IMR-90 (cell line): Measurements from ENCODE around the gene CCDC33. TPM values are rescaled to one million over a fixed set of nuclear protein-coding genes. Genes with fewer than 3 reads are reported as not detected.
A peak's percentile ranks its signal among the peaks of the same experiment; 100 is the strongest.

Experiments used
- ATAC-seq: fragments of 200-7000 bp; cut with Tn5 transposase; 2 replicates; pipeline ENCODE4 v1.9.1; 2020; ENCODE audit warnings: low read depth, mild to moderate bottlenecking, moderate library complexity
- BruUV-seq: library from RNA; stranded (reverse); fragments of 400-500 nt; replicated peaks from 2 replicates; lab custom pipeline; 2021; lab: Mats Ljungman, UMichigan
- CTCF ChIA-PET: fragments of 300-600 bp; formaldehyde crosslinking; extraction: SDS; loops from one replicate; lab custom pipeline; 2021; ENCODE audit warnings: antibody characterized with exemption; lab: Yijun Ruan, JAX
- POLR2A ChIA-PET: fragments of 300-600 bp; sonication (Branson Sonifier 250); formaldehyde crosslinking; loops from one replicate; lab custom pipeline; 2022; ENCODE audit warnings: antibody characterized with exemption; ENCODE audit not compliant: unreplicated experiment; lab: Charles Lee
- DNase-seq: peaks from one replicate; pipeline ENCODE4 v3.0.0; 2013
- H2AFZ ChIP-seq: replicated peaks from 2 replicates; pipeline ENCODE3; 2013; ENCODE audit warnings: low read length, mild to moderate bottlenecking; ENCODE audit not compliant: poor library complexity
- H2AK5ac ChIP-seq: 2 replicates; pipeline ENCODE4 v1.6.1; 2013; ENCODE audit warnings: low read depth, low read length, inconsistent platforms
- H2AK9ac ChIP-seq: replicated peaks from 2 replicates; pipeline ENCODE3; 2013; ENCODE audit warnings: mild to moderate bottlenecking, low read depth, low read length, moderate library complexity; ENCODE audit not compliant: poor library complexity
- H2BK120ac ChIP-seq: 2 replicates; pipeline ENCODE4 v1.6.1; 2013; ENCODE audit warnings: low read depth, low read length, inconsistent platforms
- H2BK15ac ChIP-seq: 3 replicates; pipeline ENCODE4 v1.6.1; 2013; ENCODE audit warnings: low read depth, low read length, inconsistent platforms
- H2BK20ac ChIP-seq: 2 replicates; pipeline ENCODE4 v1.6.1; 2013; ENCODE audit warnings: low read depth, mild to moderate bottlenecking, inconsistent platforms, low read length, moderate library complexity
- H2BK5ac ChIP-seq: 2 replicates; pipeline ENCODE4 v1.6.1; 2013; ENCODE audit warnings: mild to moderate bottlenecking, low read depth, low read length, inconsistent platforms; ENCODE audit not compliant: poor library complexity, severe bottlenecking
- H3K14ac ChIP-seq: replicated peaks from 2 replicates; pipeline ENCODE4 v1.6.1; 2013; ENCODE audit warnings: low read depth, low read length, inconsistent platforms
- H3K18ac ChIP-seq: 2 replicates; pipeline ENCODE4 v1.6.1; 2013; ENCODE audit warnings: low read depth, low read length, control low read depth
- H3K23ac ChIP-seq: 2 replicates; pipeline ENCODE4 v1.6.1; 2013; ENCODE audit warnings: low read depth, low read length, inconsistent platforms
- H3K27ac ChIP-seq: 2 replicates; pipeline ENCODE4 v1.5.1; 2013; ENCODE audit warnings: mild to moderate bottlenecking, control low read depth, low read length; ENCODE audit not compliant: insufficient read depth
- H3K27me3 ChIP-seq: 2 replicates; pipeline ENCODE4 v1.6.1; 2013; ENCODE audit warnings: low read length; ENCODE audit not compliant: control insufficient read depth, insufficient read depth
- H3K36me3 ChIP-seq: 2 replicates; pipeline ENCODE4 v1.6.1; 2013; ENCODE audit warnings: low read length, mixed read lengths; ENCODE audit not compliant: control insufficient read depth, insufficient read depth
- H3K4ac ChIP-seq: 2 replicates; pipeline ENCODE4 v1.6.1; 2013; ENCODE audit warnings: low read depth, low read length, inconsistent platforms
- H3K4me1 ChIP-seq: 2 replicates; pipeline ENCODE4 v1.6.1; 2013; ENCODE audit warnings: low read length, mixed read lengths; ENCODE audit not compliant: control insufficient read depth, insufficient read depth
- H3K4me2 ChIP-seq: 2 replicates; pipeline ENCODE4 v1.6.1; 2013; ENCODE audit warnings: low read depth, mild to moderate bottlenecking, control low read depth, low read length, moderate library complexity
- H3K4me3 ChIP-seq: 2 replicates; pipeline ENCODE4 v1.5.1; 2013; ENCODE audit warnings: low read depth, mild to moderate bottlenecking, control low read depth, low read length, moderate library complexity; ENCODE audit not compliant: insufficient read depth
- H3K56ac ChIP-seq: 2 replicates; pipeline ENCODE4 v1.6.1; 2013; ENCODE audit warnings: low read length, inconsistent platforms; ENCODE audit not compliant: insufficient read depth; ENCODE audit errors: extremely low read depth
- H3K79me1 ChIP-seq, 2 experiments: 2 replicates each; pipeline ENCODE4 v1.6.1; 2013; ENCODE audit warnings: low read length in 2 of 2, inconsistent platforms in 1 of 2, low read depth in 1 of 2
- H3K9ac ChIP-seq: 2 replicates; pipeline ENCODE4 v1.6.1; 2013; ENCODE audit warnings: low read depth, low read length, control low read depth
- H3K9me1 ChIP-seq: 2 replicates; pipeline ENCODE4 v1.6.1; 2013; ENCODE audit warnings: low read length, inconsistent platforms; ENCODE audit not compliant: insufficient read depth
- H3K9me3 ChIP-seq: 2 replicates; pipeline ENCODE4 v1.6.1; 2013; ENCODE audit warnings: low read length; ENCODE audit not compliant: control insufficient read depth, insufficient read depth
- H4K20me1 ChIP-seq: 2 replicates; pipeline ENCODE4 v1.6.1; 2013; ENCODE audit warnings: low read length, inconsistent platforms; ENCODE audit not compliant: insufficient read depth
- H4K5ac ChIP-seq: 2 replicates; pipeline ENCODE4 v1.6.1; 2013; ENCODE audit warnings: mild to moderate bottlenecking, low read depth, low read length, control low read depth
- H4K8ac ChIP-seq, 2 experiments: 2 replicates each; pipeline ENCODE4 v1.6.1; 2013; ENCODE audit warnings: low read depth in 2 of 2, low read length in 2 of 2, control low read depth in 1 of 2, inconsistent platforms in 1 of 2
- H4K91ac ChIP-seq: 2 replicates; pipeline ENCODE4 v1.6.1; 2013; ENCODE audit warnings: low read depth, low read length, inconsistent platforms; ENCODE audit not compliant: insufficient read depth
- BHLHE40 ChIP-seq: fragments of 150-350 bp; IDR thresholded peaks from 2 replicates; pipeline ENCODE4 v1.6.1; 2016; ENCODE audit warnings: mild to moderate bottlenecking, low read depth, low read length
- CEBPB ChIP-seq: IDR thresholded peaks from 2 replicates; pipeline ENCODE4 v1.6.1; 2012; ENCODE audit warnings: low read depth, low read length, improper control_type of control experiment
- CHD1 ChIP-seq: IDR thresholded peaks from 2 replicates; pipeline ENCODE4 v1.6.1; 2012; ENCODE audit warnings: low read depth, low read length, improper control_type of control experiment
- CTCF ChIP-seq: conservative IDR thresholded peaks from 2 replicates; pipeline ENCODE4 v1.5.1; 2012; ENCODE audit warnings: mild to moderate bottlenecking, low read depth, low read length, improper control_type of control experiment
- FOS ChIP-seq: fragments of 150-350 bp; IDR thresholded peaks from 2 replicates; pipeline ENCODE4 v1.6.1; 2016; ENCODE audit warnings: low read depth, low read length
- MAFK ChIP-seq: IDR thresholded peaks from 2 replicates; pipeline ENCODE4 v1.6.1; 2012; ENCODE audit warnings: low read depth, low read length, improper control_type of control experiment
- MAZ ChIP-seq: IDR thresholded peaks from 2 replicates; pipeline ENCODE4 v1.6.1; 2012; ENCODE audit warnings: low read depth, mild to moderate bottlenecking, low read length, improper control_type of control experiment, moderate library complexity, borderline replicate concordance
- MXI1 ChIP-seq: IDR thresholded peaks from 2 replicates; pipeline ENCODE4 v1.6.1; 2012; ENCODE audit warnings: low read depth, mild to moderate bottlenecking, low read length, moderate library complexity, borderline replicate concordance
- NFE2L2 ChIP-seq: fragments of 150-350 bp; IDR thresholded peaks from 2 replicates; pipeline ENCODE4 v1.6.1; 2016; ENCODE audit warnings: low read depth, mild to moderate bottlenecking, low read length
- POLR2A ChIP-seq: IDR thresholded peaks from 2 replicates; pipeline ENCODE4 v1.6.1; 2012; ENCODE audit warnings: mild to moderate bottlenecking, low read depth, low read length
- RAD21 ChIP-seq: IDR thresholded peaks from 2 replicates; pipeline ENCODE4 v1.6.1; 2012; ENCODE audit warnings: low read length, improper control_type of control experiment
- RCOR1 ChIP-seq: IDR thresholded peaks from 2 replicates; pipeline ENCODE4 v1.6.1; 2012; ENCODE audit warnings: mild to moderate bottlenecking, low read length, improper control_type of control experiment; ENCODE audit not compliant: insufficient replicate concordance
- RFX5 ChIP-seq: IDR thresholded peaks from 2 replicates; pipeline ENCODE4 v1.8.0; 2012; ENCODE audit warnings: low read depth, mild to moderate bottlenecking, low read length, moderate library complexity
- SMC3 ChIP-seq: fragments of 150-350 bp; IDR thresholded peaks from 2 replicates; pipeline ENCODE4 v1.6.1; 2016; ENCODE audit warnings: low read depth, mild to moderate bottlenecking, antibody characterized with exemption, low read length, moderate library complexity
- USF2 ChIP-seq: fragments of 150-350 bp; IDR thresholded peaks from 2 replicates; pipeline ENCODE4 v1.6.1; 2017; ENCODE audit warnings: mild to moderate bottlenecking, antibody characterized with exemption, low read length, low read depth
- WGBS, 2 experiments: methylation state at CpG; one replicate each; pipeline versions ENCODE4 v1.1.5 to v1.1.7; 2013; ENCODE audit warnings: missing lambda C conversion rate in 2 of 2; ENCODE audit not compliant: insufficient read length in 1 of 2; ENCODE audit errors: extremely low coverage in 2 of 2; 5-methylcytosine and 5-hydroxymethylcytosine counted together
- dilution Hi-C: fragments of 300-500 bp; cut with HindIII; formaldehyde crosslinking; loops from one replicate; pipeline ENCODE4 v1.14.3; 2018; ENCODE audit warnings: low sequenced_read_pairs; ENCODE audit not compliant: unreplicated experiment
- in situ Hi-C: fragments of 300-500 bp; cut with MboI; formaldehyde crosslinking; loops from 3 replicates; pipeline ENCODE4 v1.14.3; 2019; ENCODE audit warnings: low sequenced_read_pairs, inconsistent platforms, mixed read lengths
- intact Hi-C: fragments of 100-400 bp; cut with micrococcal nuclease; formaldehyde crosslinking; loops from 2 replicates; pipeline ENCODE4 v1.10.0; 2022
- polyA plus RNA-seq, 3 experiments: library from polyadenylated mRNA; depleted of rRNA; stranded (reverse); fragments of >200 nt; gene quantifications; 2 replicates each; pipeline ENCODE4 v1.2.3, GENCODE V29; 2012; ENCODE audit warnings: low replicate concordance in 1 of 3
- total RNA-seq: library from RNA; depleted of rRNA; stranded (reverse); fragments of >200 nt; gene quantifications from 2 replicates; pipeline ENCODE4 v1.2.3, GENCODE V29; 2012

CCDC33 gene
- total and polyA plus RNA-seq, 2 of the 4 experiments (the other 2 are of a cell fraction): not detected

- Histone ChIP-seq H3K4me3 (peak overlapping the region; percentile 33; the same call in 1 of the 2 replicates), H3K9me1 (no peaks in the 10 kb centered on the region), H2AK9ac (no peak overlapping the region), H3K4me1 (peaks cover 3% of the 10 kb centered on the region; the same call in 1 of the 2 replicates), H3K4ac (peak overlapping the region; percentile 38; the same call in 1 of the 2 replicates), H3K27ac (no peak overlapping the region), H3K23ac (0 out of 2 replicates have a peak overlapping the region, but pooled peaks have one; percentile 42), H3K4me2 (peak overlapping the region; percentile 70), H4K5ac (peak overlapping the region; percentile 21), H4K91ac (no peak overlapping the region), H2AK5ac (peak overlapping the region; percentile 33; the same call in 1 of the 2 replicates), H3K79me1 (no peaks in the 10 kb centered on the region), H2BK5ac (no peak overlapping the region), H3K9me3 (no peaks in the 10 kb centered on the region), H2BK15ac (peak overlapping the region; percentile 70; the same call in 1 of the 3 replicates), H3K18ac (no peak overlapping the region), H2AFZ (peak overlapping the region; percentile 94), H3K27me3 (peaks cover 32% of the 10 kb centered on the region), H3K14ac (peak overlapping the region; percentile 14; the same call in 1 of the 2 replicates), H3K9ac (peak overlapping the region; percentile 30), H2BK120ac (no peak overlapping the region), H2BK20ac (no peak overlapping the region), H3K56ac (no peak overlapping the region), H4K8ac (peak overlapping the region; percentile 80 to 87; a peak in 3 of 4 replicates), H3K36me3 (no peaks in the 10 kb centered on the region), H4K20me1 (no peaks in the 10 kb centered on the region)
- intact Hi-C loops: no loop called here
- ATAC-seq (no peak), DNase-seq (peak; percentile 37)
- no TSS peak for BruUV-seq
- in situ Hi-C loops: no loop called here
- POLR2A ChIA-PET: no interaction called here
- WGBS, 2 experiments: 100% methylated on average over 1 of the region's 12 CpGs; no CpG with 5 or more reads in 1 of the 2 experiments
- dilution Hi-C loops: no loop called here
- CTCF ChIA-PET: no interaction called here
- no peak for TF ChIP-seq MAZ
- TF ChIP-seq RFX5: no peak
- TF ChIP-seq NFE2L2: no peak
- no peak for TF ChIP-seq SMC3
- TF ChIP-seq CEBPB: no peak
- no peak for TF ChIP-seq FOS
- TF ChIP-seq RCOR1: no peak
- TF ChIP-seq CHD1: no peak
- no peak for TF ChIP-seq CTCF
- no peak for TF ChIP-seq MAFK
- no peak for TF ChIP-seq USF2
- no peak for TF ChIP-seq MXI1
- TF ChIP-seq POLR2A: no peak
- TF ChIP-seq RAD21: no peak
- no peak for TF ChIP-seq BHLHE40
Observed at GRCh38 chr15:74364936-74365597, 128.9 kb downstream of the CCDC33 start.
